Stimulated activated naive CD4-positive, alpha-beta T cell (primary cell): ENCODE data around the gene FLII.

ENCODE experiments used
- DNase-seq, 6 experiments: peaks; one replicate each; lab custom pipeline; 2025; lab: John Stamatoyannopoulos, UW

FLII gene

GRCh38 chr17:18245038-18245776 is 13.3 kb downstream of the FLII start:
- DNase-seq = no peak

- DNase-seq = no peak
Observed at GRCh38 chr17:18241229-18241871, 17.2 kb downstream of the FLII start.

DNA sequence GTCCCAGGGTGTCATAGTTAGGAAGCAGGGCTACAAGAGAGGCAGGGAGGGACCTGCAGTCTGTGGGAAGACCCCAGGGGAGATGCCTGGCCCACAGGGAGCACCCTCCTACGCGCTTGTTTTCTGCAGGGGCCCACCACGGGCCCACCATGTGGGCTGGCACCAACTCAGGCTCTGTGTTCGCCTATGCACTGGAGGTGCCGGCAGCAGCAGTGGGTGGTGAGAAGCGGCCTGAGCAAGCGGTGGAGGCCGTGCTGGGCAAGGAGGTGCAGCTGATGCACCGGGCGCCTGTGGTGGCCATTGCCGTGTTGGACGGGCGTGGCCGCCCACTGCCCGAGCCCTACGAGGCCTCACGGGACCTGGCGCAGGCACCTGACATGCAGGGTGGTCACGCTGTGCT is 18.1 kb downstream of the FLII start:
- no peak for DNase-seq

GRCh38 chr17:18238299-18238698 is 20.2 kb downstream of the FLII start:
- no peak for DNase-seq

DNA sequence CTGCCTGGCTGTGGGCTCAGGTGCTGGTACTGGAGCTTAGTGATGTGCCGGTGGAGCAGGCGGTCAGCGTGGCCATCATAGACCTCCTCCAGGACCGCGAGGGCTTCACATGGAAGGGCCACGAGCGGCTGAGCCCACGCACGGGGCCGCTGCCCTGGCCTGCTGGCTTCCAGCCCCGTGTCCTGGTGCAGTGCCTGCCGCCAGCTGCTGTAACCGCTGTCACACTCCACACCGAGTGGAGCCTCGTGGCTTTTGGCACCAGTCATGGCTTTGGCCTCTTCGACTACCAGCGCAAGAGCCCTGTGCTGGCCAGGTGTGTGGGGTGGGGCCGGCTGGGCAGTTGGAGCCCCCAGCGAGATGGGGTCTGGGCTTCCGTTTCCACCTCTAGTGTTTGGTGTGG is 21.1 kb downstream of the FLII start:
- DNase-seq = no peak

DNA sequence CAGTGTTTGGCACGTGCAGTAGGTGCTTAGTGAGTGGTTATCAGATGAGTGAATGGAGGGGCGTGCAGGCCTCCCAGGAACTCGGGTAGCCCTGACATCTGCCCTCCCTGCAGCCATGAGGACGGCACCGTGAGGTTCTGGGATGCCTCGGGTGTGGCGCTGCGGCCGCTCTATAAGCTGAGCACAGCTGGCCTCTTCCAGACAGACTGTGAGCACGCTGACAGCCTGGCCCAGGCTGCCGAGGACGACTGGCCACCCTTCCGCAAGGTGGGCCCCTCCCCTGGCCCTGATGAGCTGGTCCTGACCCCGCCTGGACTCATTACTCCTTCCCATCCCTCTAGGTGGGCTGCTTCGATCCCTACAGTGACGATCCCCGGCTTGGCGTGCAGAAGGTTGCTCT is 22.0 kb downstream of the FLII start:
- no peak for DNase-seq

DNA sequence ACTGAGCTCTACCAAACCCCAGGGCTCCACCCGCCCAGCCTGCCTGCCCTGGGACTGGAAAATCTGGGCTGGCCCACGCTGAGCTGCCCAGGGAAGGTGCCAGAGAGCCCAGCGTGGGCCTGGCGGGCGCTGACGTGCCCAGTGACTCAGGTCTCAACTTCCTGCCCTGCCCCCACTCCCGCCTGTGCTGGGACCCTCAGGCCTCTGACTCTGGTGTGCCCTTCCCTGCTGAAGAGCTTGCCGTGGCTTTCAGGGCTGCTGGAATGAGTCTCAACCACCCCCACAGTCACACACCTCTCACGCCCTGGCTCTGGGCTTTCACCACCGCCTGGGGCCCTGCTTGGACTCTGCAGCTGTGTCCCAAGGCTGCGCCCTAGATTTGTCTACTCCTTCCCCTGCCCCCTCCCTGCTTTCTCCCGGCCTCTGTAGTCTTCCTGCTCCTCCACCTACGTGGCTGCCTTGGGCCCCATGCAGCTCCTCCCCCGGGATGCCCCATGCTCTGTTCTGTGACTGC is 22.7 kb downstream of the FLII start:
- DNase-seq = no peak

GRCh38 chr17:18234853-18235380 is 23.6 kb downstream of the FLII start:
- DNase-seq = no peak

GRCh38 chr17:18233803-18234518 is 24.6 kb downstream of the FLII start:
- DNase-seq = no peak

DNA sequence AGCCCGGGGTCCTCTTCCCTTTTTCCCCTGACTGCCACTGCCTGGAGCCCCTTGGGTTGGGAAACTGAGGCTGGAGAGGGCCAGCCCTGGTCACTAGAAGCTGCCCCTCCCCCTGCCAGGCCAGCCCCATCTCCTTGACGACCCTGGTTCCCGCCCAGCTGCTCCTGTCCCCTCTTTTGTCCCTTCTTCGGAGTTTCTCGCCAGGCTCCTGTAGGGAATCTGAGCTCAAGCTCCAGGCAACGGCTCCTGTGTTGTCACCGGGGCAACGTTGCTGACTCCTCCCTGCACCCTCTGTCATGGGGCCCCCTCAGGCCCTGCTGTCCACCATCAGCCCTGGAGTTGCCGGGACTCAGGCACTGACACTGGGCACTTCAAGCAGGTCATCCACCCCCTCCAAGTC is 27.4 kb downstream of the FLII start:
- DNase-seq = no peak

DNA sequence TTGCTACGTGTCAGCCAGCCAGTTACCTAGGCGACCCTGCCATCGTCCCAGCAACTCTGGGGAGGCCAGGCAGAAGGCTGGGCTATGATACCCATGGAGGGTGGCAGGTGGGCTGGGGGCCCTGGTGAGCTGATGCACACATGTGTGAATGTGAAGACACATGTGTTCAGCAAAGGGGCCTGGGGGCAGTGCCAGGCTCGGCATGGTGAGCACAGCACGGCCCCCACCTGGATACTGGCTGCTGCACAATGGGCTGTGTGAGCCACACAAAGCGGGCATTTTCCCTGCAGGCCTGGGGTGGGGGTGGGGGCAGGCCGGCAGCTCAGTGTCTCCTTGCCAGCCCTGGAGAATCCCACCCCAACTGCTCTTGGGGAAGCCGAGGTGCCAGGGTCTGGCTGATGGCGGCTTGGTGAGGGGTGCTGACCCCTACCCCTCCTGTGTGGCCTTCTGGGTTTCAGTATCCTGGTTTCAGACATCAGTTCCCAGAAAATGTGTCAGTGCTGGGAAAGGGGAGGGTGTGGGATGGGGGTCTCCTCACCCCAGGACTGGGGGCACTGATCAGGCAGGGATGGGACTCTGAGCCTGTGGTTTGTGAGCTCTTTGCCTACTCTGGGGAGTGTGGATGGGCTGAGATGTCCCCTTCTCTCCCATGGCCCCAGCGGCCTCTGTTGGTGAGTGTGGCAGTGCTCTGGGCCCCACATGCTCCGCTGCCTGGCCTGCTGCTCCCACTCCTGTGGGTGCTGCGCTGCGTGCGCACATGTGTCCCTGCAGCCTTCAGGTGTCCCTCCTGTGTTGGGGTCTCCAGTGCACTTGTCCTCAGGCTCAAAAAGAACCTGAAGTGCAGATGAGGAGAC is 28.0 kb downstream of the FLII start:
- DNase-seq = no peak

DNA sequence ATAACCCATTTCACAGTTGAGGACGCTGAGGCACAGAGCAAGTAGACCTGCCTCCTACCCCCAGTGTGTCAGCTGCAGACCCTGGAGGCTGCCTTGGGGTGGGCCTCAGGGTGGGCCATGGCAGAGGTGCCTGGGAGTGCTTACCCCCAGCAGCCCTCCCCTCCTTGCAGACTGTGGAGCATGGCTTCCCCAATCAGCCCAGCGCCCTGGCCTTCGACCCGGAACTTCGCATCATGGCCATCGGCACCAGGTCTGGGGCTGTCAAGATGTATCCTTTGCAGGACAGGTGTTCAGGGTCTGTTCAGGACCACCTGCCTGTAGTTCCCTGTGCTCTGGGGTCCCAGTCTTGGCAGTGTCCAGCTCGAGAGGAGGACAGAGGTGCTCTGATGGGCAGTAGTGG is 28.8 kb downstream of the FLII start:
- DNase-seq = no peak

DNA sequence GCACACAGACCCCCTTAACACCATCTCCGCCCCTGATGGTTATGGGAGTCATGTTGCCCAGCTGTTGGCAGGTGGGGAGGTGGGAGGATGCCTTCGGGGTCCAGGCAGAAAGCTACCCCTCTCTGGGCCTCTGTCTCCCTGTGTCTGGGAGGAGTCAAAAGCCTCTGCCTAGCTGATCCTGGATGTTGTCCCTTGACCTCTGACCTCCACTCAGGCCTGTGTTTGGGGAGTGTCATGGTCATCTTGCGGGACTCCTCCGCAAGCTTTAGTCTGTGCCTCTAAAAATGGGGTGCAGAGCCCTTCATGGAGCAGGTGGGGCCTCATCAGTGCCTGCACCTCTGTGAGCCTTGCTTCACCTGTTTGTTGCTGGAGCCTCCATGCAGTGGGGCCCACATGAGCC is 29.3 kb downstream of the FLII start:
- no peak for DNase-seq

DNA sequence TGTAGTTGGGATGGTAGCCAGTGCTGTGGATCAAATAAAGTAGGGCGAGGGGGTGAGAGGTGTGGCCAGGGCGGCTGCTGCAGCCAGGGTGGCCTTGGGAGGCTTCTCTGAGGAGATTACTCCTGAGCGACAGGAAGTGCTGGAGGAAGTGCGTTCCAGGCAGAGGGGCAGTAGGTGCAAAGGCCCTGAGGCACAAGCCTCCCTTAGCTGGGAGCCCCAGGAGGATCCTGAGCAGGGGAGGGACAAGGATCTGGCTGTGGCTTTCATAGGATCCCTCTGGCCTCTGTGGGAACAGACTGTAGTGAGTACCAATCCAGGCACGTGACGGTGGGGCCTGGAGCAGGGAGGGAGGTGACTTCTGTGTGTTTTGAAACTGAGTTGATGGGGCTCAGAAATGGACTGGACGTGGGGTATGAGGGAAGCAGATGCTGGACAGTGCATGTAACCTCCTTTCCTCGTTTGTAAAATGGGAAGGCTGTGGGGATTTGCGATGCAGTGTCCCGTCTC is 30.3 kb downstream of the FLII start:
- DNase-seq = no peak

GRCh38 chr17:18227635-18228034 is 30.9 kb downstream of the FLII start:
- no peak for DNase-seq

DNA sequence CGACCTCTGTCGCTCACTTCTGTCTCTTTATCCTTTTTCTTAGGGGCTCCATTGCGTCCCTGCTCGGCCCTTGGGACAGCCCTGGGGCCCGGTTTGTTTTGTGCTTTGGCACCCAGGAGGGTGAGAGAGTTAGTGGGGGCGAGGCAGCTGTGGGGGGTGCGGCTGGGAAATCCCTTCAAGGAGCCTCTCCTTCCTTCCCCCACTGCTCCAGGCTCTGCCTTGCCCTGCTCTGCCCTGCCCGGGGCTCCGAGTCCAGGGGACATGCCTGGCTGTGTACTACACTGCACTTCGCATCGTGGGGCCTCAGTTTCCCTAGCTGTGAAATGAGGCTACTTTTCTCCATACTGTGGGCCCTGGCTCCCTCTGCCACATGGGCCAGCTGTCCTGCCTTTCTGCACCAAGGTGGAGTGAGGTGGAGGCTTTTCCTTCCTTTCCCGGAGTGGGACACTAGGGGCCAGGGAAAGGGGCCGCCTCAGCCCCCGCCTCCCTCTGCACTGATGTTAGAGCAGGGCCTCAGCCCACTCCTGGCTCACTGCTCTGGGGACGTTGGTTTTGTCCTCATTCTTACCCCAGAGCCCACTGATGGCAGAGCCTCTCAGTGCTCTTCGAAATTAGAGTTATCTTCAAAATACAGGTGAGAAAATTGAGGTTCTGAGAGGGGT is 32.1 kb downstream of the FLII start:
- no peak for DNase-seq

DNA sequence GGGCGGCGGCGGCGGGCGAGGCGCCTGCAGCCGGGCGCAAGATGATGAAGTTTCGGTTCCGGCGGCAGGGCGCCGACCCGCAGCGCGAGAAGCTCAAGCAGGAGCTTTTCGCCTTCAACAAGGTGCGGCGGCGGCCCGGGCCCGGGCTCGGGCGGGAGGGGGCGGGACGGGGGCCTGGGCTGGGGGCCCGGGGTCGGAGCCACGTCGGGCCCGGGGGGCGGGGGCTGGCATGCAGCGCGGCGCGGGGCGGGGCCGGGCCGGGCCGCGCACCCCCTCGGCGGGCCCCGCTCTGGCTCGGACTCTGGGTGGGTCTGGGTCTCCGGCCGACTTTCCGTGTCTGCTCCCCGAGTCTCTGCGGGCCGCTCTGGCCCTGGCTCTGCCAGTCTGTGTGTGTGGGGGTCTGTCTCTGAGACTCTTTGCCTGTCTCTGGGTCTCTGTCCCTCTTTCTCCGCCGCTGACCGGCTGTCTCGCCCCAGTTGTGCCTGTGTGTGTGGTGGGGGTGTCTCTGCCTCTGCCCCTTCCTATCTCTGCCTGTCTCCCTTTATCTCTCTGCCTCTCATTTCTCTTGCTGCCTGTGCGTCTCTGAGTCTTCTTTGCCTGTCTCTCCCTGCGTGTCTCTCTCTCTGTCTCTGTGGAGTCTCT is 32.8 kb downstream of the FLII start:
- DNase-seq = peak in 3 of 6 experiments; percentile 19 to 68 (median 47)

DNA sequence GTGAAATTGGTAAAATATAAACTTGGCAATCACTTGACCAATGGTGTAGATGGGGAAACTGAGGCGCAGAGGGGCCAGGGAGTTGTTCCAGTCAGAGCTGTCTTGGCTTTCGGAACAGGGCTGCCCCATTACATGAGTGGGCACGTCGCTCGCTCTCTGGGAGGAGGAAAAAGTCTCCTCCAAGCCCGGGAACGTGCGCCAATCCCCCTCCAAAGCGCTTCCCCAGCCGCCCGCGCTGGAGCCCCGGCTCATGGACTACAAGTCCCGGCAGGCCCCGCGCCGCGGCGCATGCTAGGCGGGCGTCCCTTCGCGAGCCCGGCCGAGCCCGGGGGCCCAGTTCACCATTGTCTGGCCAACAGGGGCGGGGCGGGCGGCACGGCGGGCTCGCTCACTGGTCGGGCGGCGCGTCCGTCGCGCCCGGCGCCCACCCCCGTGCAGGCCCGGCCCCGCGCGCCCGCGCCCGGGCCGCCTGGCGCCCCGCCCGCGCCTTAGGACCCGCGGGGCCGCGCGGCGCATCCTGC is 33.4 kb downstream of the FLII start, which contains the start of gene LLGL1:
LLGL1 (plus strand) TSS at position 515 of the 521 bp plus-strand sequence. CDS start 48 bp downstream, outside the sequence.
- peak; percentile 88 to 95 (median 92) for DNase-seq

DNA sequence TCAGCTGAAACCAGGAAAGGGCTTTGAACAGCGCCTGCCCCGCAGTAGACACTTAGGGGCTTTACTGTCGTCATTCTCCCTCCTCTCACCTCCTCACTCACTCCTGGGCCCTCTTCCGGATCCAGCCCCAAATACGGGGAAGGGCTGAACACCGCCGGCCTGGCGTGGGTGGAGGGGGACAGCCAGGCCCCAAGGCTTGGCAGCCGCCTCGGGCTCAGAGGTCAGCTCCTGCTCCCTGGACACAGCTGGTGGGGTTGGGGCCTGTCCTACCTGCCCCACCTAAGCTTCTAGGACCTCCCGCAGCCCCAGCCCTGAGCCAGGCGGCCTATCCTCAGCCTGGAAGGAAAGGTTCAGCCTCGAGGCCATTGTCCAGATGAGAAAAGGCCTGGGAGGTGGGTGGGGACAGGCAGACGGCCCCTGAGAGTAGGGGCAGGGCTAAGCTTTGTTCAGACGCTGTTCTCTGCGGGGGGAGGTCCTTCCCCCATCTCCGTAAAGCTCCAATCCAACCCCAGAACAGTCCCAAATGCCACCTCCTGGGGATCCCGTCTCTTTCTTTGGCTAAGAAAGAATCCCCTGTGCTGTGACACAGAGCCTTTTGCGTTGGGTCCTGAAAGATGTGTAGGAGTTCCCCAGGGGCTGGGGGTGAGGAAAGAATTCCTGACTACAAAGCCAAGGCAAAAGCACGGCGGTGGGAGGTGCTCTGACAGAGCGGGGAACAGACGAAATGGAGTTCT is 34.0 kb downstream of the FLII start:
- DNase-seq = no peak

- DNase-seq = no peak
Observed at GRCh38 chr17:18224053-18224386, 34.5 kb downstream of the FLII start.
